ENCODE data around the gene SPG7. TPM values are rescaled to one million over a fixed set of nuclear protein-coding genes. Genes with fewer than 3 reads are reported as not detected.

SPG7 gene
- total and polyA plus RNA-seq, 2 of the 4 experiments (the other 2 are of a cell fraction): 94.6 to 96.8 TPM

GRCh38 chr16:89569506-89570341 is 61.5 kb downstream of the SPG7 start:
- ChIA-PET POLR2A (ENCODE audit: unreplicated experiment) (no interaction called here), CTCF (no interaction called here)
- Histone ChIP-seq H3K9me3 (ENCODE audit: control insufficient read depth, insufficient read depth, low read length) (no peaks in the 10 kb centered on the region), H3K9ac (ENCODE audit: low read depth, low read length) (no peak overlapping the region), H2BK5ac (ENCODE audit: low read depth, low read length, poor library complexity, severe bottlenecking) (no peak overlapping the region), H3K4ac (ENCODE audit: low read depth, low read length) (no peak overlapping the region), H2BK20ac (ENCODE audit: low read depth, low read length) (no peak overlapping the region), H3K56ac (ENCODE audit: extremely low read depth, insufficient read depth, low read length) (no peak overlapping the region), H4K20me1 (ENCODE audit: insufficient read depth, low read length) (peaks cover 19% of the 10 kb centered on the region), H4K8ac (ENCODE audit: low read depth in 2 of 2, low read length in 2 of 2) (no peak overlapping the region), H3K18ac (ENCODE audit: low read depth, low read length) (no peak overlapping the region), H3K27me3 (ENCODE audit: control insufficient read depth, insufficient read depth, low read length) (no peaks in the 10 kb centered on the region), H2BK120ac (ENCODE audit: low read depth, low read length) (no peak overlapping the region), H3K14ac (replicated peaks; ENCODE audit: low read depth, low read length) (no peak overlapping the region), H3K4me1 (ENCODE audit: control insufficient read depth, insufficient read depth, low read length) (peaks cover 25% of the 10 kb centered on the region), H3K4me2 (ENCODE audit: low read depth, low read length) (no peak overlapping the region), H3K36me3 (ENCODE audit: control insufficient read depth, insufficient read depth, low read length) (peaks cover 2% of the 10 kb centered on the region), H2BK15ac (ENCODE audit: low read depth, low read length) (no peak overlapping the region), H4K91ac (ENCODE audit: insufficient read depth, low read depth, low read length) (no peak overlapping the region), H3K23ac (ENCODE audit: low read depth, low read length) (no peak overlapping the region), H3K79me1 (ENCODE audit: low read depth in 1 of 2, low read length in 2 of 2) (peaks cover 3 to 14% of the 10 kb centered on the region in 2 experiments; a peak in 3 of 4 replicates), H4K5ac (ENCODE audit: low read depth, low read length) (no peak overlapping the region), H3K4me3 (ENCODE audit: insufficient read depth, low read depth, low read length) (no peak overlapping the region), H2AK5ac (ENCODE audit: low read depth, low read length) (peak overlapping the region; percentile 24; the same call in 1 of the 2 replicates), H2AK9ac (replicated peaks; ENCODE audit: low read depth, low read length, poor library complexity) (peak overlapping the region; percentile 48), H2AFZ (replicated peaks; ENCODE audit: low read length, poor library complexity) (no peak overlapping the region), H3K9me1 (ENCODE audit: insufficient read depth, low read length) (0 out of 2 replicates have a peak, but pooled peaks cover 2% of the 10 kb centered on the region), H3K27ac (ENCODE audit: insufficient read depth, low read length) (no peak overlapping the region)
- BruUV-seq (replicated peaks): no TSS peak
- in situ Hi-C loops (cut with MboI; ENCODE audit: low sequenced_read_pairs) (loop anchor here (5.0 kb wide), 1 partner anchor 73 kb away; no protein-coding TSS in a partner anchor), intact Hi-C loops (cut with micrococcal nuclease) (no loop called here), dilution Hi-C loops (cut with HindIII; ENCODE audit: low sequenced_read_pairs, unreplicated experiment) (no loop called here)
- no peak for TF ChIP-seq BHLHE40 (IDR thresholded peaks at IDR 0.05; ENCODE audit: low read depth, low read length)
- no peak for TF ChIP-seq RCOR1 (IDR thresholded peaks at IDR 0.05; ENCODE audit: insufficient replicate concordance, low read length)
- WGBS, 2 experiments (ENCODE audit: extremely low coverage in 2 of 2, insufficient read length in 1 of 2): 78% methylated on average over 13 of the region's 23 CpGs; no CpG with 5 or more reads in 1 of the 2 experiments
- no peak for DNase-seq
- no peak for ATAC-seq (ENCODE audit: low read depth)

Measured in IMR-90 (cell line).